Large intestine (tissue), 3 donors: ENCODE data around the gene SIMC1. TPM values are rescaled to one million over a fixed set of nuclear protein-coding genes. Genes with fewer than 3 reads are reported as not detected.

Experiments
- DNase-seq, 2 donors: peaks; one replicate each; pipeline versions ENCODE4 v3.0.0 to v3.0.0-alpha.2; 2013
- H3K27ac ChIP-seq: one replicate; pipeline ENCODE4 v1.5.1; 2013; ENCODE audit warnings: low read length
- H3K27me3 ChIP-seq: 2 replicates; pipeline ENCODE4 v1.6.1; 2013; ENCODE audit warnings: low read length; ENCODE audit not compliant: control insufficient read depth, insufficient read depth
- H3K36me3 ChIP-seq: 2 replicates; pipeline ENCODE4 v1.6.1; 2013; ENCODE audit warnings: low read length; ENCODE audit not compliant: control insufficient read depth, insufficient read depth
- H3K4me1 ChIP-seq: one replicate; pipeline ENCODE4 v1.6.1; 2013; ENCODE audit warnings: low read length; ENCODE audit not compliant: control insufficient read depth, insufficient read depth
- H3K4me3 ChIP-seq: one replicate; pipeline ENCODE4 v1.5.1; 2013; ENCODE audit warnings: low read length
- H3K9me3 ChIP-seq: one replicate; pipeline ENCODE4 v1.6.1; 2013; ENCODE audit warnings: mild to moderate bottlenecking, low read depth, low read length, moderate library complexity; ENCODE audit not compliant: control insufficient read depth
- WGBS: methylation state at CpG from one replicate; pipeline ENCODE4 v1.1.5; 2013; ENCODE audit warnings: low lambda C conversion rate; ENCODE audit not compliant: insufficient coverage; 5-methylcytosine and 5-hydroxymethylcytosine counted together
- polyA plus RNA-seq: library from polyadenylated mRNA; unstranded; fragments of 120-200 nt; gene quantifications from one replicate; pipeline ENCODE4 v1.2.1, GENCODE V29; 2013

SIMC1 gene
- polyA plus RNA-seq, 1 donor = 14.7 TPM

GRCh38 chr5:176350416-176350815, 112.2 kb downstream of the SIMC1 start:
- peaks cover 88% of the 10 kb centered on the region for H3K36me3 ChIP-seq
- H3K27me3 ChIP-seq = no peaks in the 10 kb centered on the region
- no peak for DNase-seq
- H3K4me1 ChIP-seq = no peaks in the 10 kb centered on the region
- no peak overlapping the region for H3K27ac ChIP-seq
- H3K9me3 ChIP-seq = no peaks in the 10 kb centered on the region
- no peak overlapping the region for H3K4me3 ChIP-seq
- no CpG with 5 or more reads among the region's 8 CpGs for WGBS

- no CpG with 5 or more reads among the region's 5 CpGs for WGBS
- Histone ChIP-seq H3K9me3 (no peaks in the 10 kb centered on the region), H3K27ac (no peak overlapping the region), H3K27me3 (no peaks in the 10 kb centered on the region), H3K4me3 (no peak overlapping the region), H3K4me1 (no peaks in the 10 kb centered on the region), H3K36me3 (peaks cover 85% of the 10 kb centered on the region)
- DNase-seq = no peak
Observed at GRCh38 chr5:176352116-176352878, 114.1 kb downstream of the SIMC1 start.

- H3K4me1 ChIP-seq = no peaks in the 10 kb centered on the region
- peaks cover 77% of the 10 kb centered on the region for H3K36me3 ChIP-seq
- DNase-seq = no peak
- WGBS = no CpG with 5 or more reads among the region's 4 CpGs
- H3K9me3 ChIP-seq = no peaks in the 10 kb centered on the region
- no peak overlapping the region for H3K27ac ChIP-seq
- no peaks in the 10 kb centered on the region for H3K27me3 ChIP-seq
- no peak overlapping the region for H3K4me3 ChIP-seq
Observed at GRCh38 chr5:176353533-176353932, 115.3 kb downstream of the SIMC1 start.

- Histone ChIP-seq H3K27ac (no peak overlapping the region), H3K27me3 (no peaks in the 10 kb centered on the region), H3K9me3 (no peaks in the 10 kb centered on the region), H3K4me1 (peaks cover 5% of the 10 kb centered on the region), H3K36me3 (peaks cover 65% of the 10 kb centered on the region), H3K4me3 (no peak overlapping the region)
- WGBS = no CpG with 5 or more reads among the region's 16 CpGs
- no peak for DNase-seq
Observed at GRCh38 chr5:176355400-176356178, 117.4 kb downstream of the SIMC1 start.

- WGBS = no CpG with 5 or more reads among the region's 3 CpGs
- Histone ChIP-seq H3K27me3 (no peaks in the 10 kb centered on the region), H3K9me3 (no peaks in the 10 kb centered on the region), H3K36me3 (peaks cover 61% of the 10 kb centered on the region), H3K4me1 (peaks cover 5% of the 10 kb centered on the region), H3K27ac (no peak overlapping the region), H3K4me3 (no peak overlapping the region)
- no peak for DNase-seq
Observed at GRCh38 chr5:176356179-176356566, 117.9 kb downstream of the SIMC1 start.

- 80% methylated on average over 2 of the region's 4 CpGs for WGBS
- no peak overlapping the region for H3K4me3 ChIP-seq
- DNase-seq = no peak
- peaks cover 32% of the 10 kb centered on the region for H3K36me3 ChIP-seq
- H3K4me1 ChIP-seq = peaks cover 5% of the 10 kb centered on the region
- no peak overlapping the region for H3K27ac ChIP-seq
- no peaks in the 10 kb centered on the region for H3K9me3 ChIP-seq
- H3K27me3 ChIP-seq = peaks cover 13% of the 10 kb centered on the region
Observed at GRCh38 chr5:176359658-176360057, 121.4 kb downstream of the SIMC1 start.

- Histone ChIP-seq H3K9me3 (no peaks in the 10 kb centered on the region), H3K27ac (peak overlapping the region; percentile 21), H3K36me3 (peaks cover 21% of the 10 kb centered on the region), H3K4me3 (peak overlapping the region; percentile 99), H3K4me1 (peaks cover 9% of the 10 kb centered on the region), H3K27me3 (peaks cover 22% of the 10 kb centered on the region)
- DNase-seq = no peak
- WGBS = no CpG with 5 or more reads among the region's 27 CpGs
Observed at GRCh38 chr5:176360894-176361436, 122.7 kb downstream of the SIMC1 start.

- peaks cover 14% of the 10 kb centered on the region for H3K36me3 ChIP-seq
- H3K27ac ChIP-seq = peak within 1 kb of the TSS; percentile 21
- no CpG with 5 or more reads among the region's 56 CpGs for WGBS
- peaks cover 29% of the 10 kb centered on the region for H3K27me3 ChIP-seq
- peak within 1 kb of the TSS; percentile 99 for H3K4me3 ChIP-seq
- H3K9me3 ChIP-seq = peaks cover 4% of the 10 kb centered on the region
- peaks cover 9% of the 10 kb centered on the region for H3K4me1 ChIP-seq
- peak; percentile 91 to 95 for DNase-seq
Observed at GRCh38 chr5:176361437-176362232, 123.4 kb downstream of the SIMC1 start, which contains the start of gene KIAA1191. KIAA1191 (minus strand) TSS chr5:176361764; CDS start chr5:176359508, 2,256 bp downstream.

- 20% methylated on average over 1 of the region's 8 CpGs for WGBS
- no peak overlapping the region for H3K27ac ChIP-seq
- no peak for DNase-seq
- H3K4me3 ChIP-seq = peak overlapping the region; percentile 99
- H3K36me3 ChIP-seq = peaks cover 11% of the 10 kb centered on the region
- peaks cover 4% of the 10 kb centered on the region for H3K9me3 ChIP-seq
- H3K4me1 ChIP-seq = peaks cover 9% of the 10 kb centered on the region
- peaks cover 29% of the 10 kb centered on the region for H3K27me3 ChIP-seq
Observed at GRCh38 chr5:176362233-176362490, 123.9 kb downstream of the SIMC1 start.

GRCh38 chr5:176364765-176365350, 126.6 kb downstream of the SIMC1 start:
- Histone ChIP-seq H3K27ac (no peak overlapping the region), H3K9me3 (peaks cover 4% of the 10 kb centered on the region)
- WGBS = no CpG with 5 or more reads among the region's 28 CpGs

More at GRCh38 chr5:176364765-176365350, 126.6 kb downstream of the SIMC1 start:
- H3K4me1 ChIP-seq = peaks cover 7% of the 10 kb centered on the region
- peaks cover 34% of the 10 kb centered on the region for H3K27me3 ChIP-seq
- peak in 1 of 2 donors; percentile 5 for DNase-seq
- H3K4me3 ChIP-seq = peak overlapping the region; percentile 37
- H3K36me3 ChIP-seq = peaks cover 10% of the 10 kb centered on the region
